ENCODE measurements around the gene TPPP2. TPM values are rescaled to one million over a fixed set of nuclear protein-coding genes. Genes with fewer than 3 reads are reported as not detected.

Gene TPPP2
- total RNA-seq, 1 donor from 2014 or later = 0.73 TPM

DNA sequence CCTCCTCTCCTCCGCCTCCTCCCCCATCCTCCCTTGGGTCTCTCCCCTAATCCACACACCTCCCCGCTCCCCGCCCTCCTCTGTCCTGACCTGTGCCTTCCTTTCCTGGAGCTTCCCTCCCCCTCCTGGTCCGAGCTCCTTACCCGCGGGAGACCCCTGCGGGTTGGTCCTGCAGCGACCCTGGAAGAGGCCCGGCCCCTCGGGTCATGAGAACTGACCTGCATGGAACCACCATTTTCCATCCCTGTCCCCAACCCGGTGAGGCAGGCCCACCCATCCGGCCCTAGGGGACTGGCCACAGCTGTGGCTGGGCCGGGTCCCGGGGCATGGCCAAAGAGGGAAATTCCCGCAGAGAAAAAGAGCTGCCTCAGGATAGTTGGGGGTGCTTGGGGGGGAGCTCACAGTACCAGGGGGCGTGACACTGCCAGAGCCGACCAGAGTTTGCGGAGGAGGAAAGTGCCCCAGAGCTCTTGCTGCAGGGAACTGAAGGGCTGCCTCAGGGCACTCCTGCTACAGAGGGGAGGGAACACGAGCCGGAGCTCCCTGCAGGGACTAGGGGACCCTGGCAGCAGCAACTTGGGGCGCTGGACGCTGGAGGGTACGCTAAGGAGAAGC, 40.7 kb downstream of the TPPP2 start:
- intact Hi-C loops (cut with DNase I) = loop anchor here (2.0 kb wide), 2 partner anchors 22 to 46 kb away; partner anchors contain the start of gene NDRG2

DNA sequence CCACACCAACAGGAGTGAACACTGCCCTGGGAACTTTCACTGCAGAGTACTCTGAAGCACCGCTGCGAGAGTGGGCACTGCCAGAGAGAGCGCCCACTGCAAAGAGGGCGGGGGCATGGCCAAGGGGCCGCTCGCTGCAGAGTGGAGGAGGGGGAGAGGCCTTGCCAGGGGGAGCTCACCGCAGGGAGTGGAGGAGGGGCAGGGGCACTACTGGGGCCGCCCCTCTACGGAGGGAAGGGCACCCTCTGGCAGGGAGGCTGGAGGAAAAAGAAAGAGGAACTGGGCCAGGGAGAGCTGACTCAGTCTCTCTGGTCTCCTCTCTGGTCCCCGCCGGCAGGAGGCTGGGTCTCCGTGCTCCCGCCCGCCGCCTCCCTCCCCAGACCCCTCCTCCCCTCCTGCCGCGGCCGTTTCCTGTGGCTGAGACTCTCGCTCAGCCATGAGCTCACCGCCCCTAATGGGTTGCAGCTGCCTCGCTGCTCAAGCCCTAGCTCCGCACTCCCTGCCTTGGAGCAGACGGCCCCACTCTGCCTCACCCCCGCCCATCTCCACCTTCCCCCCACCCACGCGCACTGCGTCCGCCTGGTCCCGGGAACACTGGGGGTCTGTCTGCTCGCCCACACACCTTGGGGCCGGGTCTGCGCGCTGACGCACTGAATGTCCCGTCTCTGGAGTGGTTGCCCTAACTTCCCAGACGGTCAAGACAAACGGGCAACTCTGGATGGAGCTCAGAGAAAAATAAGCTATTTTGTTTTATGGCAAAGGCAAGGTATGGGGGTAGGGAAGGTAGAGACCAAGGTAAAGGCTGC, 41.4 kb downstream of the TPPP2 start:
- DNase-seq (ENCODE audit: low spot score) = peak; percentile 94
- intact Hi-C loops (cut with DNase I) = loop anchor here (2.0 kb wide), 2 partner anchors 21 to 47 kb away; partner anchors contain the start of gene NDRG2

More for the DNA sequence above, 40.7 kb downstream of the TPPP2 start:
- no peak for DNase-seq (ENCODE audit: low spot score)

DNA sequence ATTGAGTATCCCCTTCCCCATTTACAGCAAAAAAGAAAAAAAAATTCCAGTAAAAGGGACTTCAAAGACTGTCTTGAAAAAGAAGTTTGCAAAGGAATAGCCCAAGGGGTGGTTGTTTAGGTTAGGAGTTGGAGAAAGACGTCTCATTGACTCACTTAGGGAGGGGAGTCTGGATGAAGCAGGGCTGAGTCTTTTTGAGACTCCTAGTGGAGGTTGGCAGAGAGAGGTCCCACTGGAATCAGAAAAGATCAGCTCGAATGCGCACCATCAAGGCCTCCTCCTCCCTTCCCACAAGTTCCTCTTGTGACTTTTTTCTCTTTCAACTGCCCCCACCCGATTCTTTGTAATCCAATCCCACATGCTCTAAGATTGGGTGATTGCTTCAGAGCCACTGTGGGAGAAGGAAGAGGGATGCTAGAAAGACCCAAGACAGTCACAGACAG, 42.0 kb downstream of the TPPP2 start:
- intact Hi-C loops (cut with DNase I) = no loop called here
- peak; percentile 73 for DNase-seq (ENCODE audit: low spot score)

DNA sequence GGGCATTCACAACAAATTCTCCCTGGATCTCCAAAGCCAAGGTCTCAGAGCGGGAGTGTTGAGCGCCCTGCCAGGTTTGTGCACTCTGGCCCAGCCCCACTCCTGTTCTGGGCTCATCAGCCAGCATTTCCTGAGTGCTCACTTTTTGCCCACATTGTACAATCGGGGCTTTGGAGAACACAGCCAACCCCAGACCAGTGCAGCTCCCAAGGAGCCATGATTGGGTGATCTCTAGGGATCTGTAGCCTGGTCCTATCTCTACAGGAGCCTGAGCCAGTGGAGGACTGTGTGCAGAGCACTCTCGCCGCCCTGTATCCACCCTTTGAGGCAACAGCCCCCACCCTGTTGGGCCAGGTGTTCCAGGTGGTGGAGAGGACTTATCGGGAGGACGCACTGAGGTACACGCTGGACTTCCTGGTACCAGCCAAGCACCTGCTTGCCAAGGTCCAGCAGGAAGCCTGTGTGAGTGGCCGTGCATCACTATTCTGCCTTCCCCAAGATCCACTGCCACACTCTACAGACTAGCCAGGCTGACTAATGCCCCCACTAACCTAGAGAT, 42.8 kb downstream of the TPPP2 start:
- peak; percentile 65 for DNase-seq (ENCODE audit: low spot score)
- intact Hi-C loops (cut with DNase I) = no loop called here

DNA sequence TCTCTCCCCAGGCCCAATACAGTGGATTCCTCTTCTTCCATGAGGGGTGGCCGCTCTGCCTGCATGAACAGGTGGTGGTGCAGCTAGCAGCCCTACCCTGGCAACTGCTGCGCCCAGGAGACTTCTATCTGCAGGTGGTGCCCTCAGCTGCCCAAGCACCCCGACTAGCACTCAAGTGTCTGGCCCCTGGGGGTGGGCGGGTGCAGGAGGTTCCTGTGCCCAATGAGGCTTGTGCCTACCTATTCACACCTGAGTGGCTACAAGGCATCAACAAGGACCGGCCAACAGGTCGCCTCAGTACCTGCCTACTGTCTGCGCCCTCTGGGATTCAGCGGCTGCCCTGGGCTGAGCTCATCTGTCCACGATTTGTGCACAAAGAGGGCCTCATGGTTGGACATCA, 43.9 kb downstream of the TPPP2 start:
- DNase-seq (ENCODE audit: low spot score) = peak; percentile 72
- intact Hi-C loops (cut with DNase I) = no loop called here

DNA sequence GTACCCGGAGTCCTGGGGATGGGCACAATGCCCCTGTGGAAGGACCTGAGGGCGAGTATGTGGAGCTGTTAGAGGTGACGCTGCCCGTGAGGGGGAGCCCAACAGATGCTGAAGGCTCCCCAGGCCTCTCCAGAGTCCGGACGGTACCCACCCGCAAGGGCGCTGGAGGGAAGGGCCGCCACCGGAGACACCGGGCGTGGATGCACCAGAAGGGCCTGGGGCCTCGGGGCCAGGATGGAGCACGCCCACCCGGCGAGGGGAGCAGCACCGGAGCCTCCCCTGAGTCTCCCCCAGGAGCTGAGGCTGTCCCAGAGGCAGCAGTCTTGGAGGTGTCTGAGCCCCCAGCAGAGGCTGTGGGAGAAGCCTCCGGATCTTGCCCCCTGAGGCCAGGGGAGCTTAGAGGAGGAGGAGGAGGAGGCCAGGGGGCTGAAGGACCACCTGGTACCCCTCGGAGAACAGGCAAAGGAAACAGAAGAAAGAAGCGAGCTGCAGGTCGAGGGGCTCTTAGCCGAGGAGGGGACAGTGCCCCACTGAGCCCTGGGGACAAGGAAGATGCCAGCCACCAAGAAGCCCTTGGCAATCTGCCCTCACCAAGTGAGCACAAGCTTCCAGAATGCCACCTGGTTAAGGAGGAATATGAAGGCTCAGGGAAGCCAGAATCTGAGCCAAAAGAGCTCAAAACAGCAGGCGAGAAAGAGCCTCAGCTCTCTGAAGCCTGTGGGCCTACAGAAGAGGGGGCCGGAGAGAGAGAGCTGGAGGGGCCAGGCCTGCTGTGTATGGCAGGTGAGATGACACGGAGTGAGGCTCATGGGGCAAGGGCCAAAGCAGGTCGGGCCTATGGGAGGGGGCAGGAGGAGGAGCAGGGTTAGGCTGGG, 44.6 kb downstream of the TPPP2 start:
- intact Hi-C loops (cut with DNase I) = no loop called here

DNA sequence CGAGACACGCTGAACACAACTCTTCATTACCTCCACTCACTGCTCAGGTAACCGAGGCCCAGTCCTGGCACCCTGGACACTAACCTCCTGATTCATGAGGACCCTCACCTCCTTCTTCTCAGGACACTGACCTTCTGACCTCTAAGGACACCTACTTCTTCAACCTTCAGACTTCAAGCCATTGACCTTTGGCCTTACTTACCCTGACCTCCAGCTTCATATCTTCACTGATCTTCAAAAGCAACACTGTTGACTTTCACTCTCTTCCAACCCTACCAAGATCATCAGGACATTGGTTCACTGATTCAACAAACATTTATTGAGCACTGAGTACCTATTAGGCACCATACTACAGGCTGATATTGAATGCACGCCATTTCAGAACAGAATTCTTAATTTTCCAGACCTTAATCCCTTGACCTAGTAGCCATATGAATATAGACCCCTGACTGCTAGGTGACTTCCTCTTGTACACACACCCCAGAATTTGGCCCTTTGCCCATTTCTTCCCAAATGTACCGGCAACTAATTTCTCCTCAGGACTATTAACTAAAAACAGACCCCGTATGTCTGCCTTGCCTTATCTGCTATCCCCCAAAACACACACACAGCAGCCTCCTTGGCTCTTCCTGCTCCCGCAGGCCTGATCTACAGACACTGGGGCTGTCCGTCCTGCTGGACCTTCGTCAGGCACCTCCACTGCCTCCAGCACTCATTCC, 45.9 kb downstream of the TPPP2 start:
- peak; percentile 10 for DNase-seq (ENCODE audit: low spot score)
- intact Hi-C loops (cut with DNase I) = no loop called here

More for the DNA sequence above, 44.6 kb downstream of the TPPP2 start:
- peak; percentile 73 for DNase-seq (ENCODE audit: low spot score)

DNA sequence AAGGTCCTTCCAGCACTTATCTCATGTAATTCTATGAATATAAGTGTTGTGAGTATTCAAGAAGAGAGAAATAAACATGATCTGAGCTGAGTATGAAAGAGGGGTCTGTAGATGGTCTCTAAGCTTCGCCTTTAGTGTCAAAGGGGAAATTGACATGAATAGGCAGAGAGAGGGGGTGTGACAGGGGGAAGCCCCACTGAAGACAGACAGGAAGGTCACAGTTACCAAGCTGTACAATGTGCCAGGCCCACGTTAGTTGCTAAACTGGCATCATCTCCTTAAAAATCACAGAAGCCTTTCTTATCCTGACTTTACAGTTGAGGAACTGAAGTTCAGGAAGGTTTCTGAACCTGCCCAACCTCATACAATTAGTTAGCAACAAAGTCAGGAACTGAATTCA, 47.7 kb downstream of the TPPP2 start:
- intact Hi-C loops (cut with DNase I) = no loop called here
- DNase-seq (ENCODE audit: low spot score) = peak; percentile 15

DNA sequence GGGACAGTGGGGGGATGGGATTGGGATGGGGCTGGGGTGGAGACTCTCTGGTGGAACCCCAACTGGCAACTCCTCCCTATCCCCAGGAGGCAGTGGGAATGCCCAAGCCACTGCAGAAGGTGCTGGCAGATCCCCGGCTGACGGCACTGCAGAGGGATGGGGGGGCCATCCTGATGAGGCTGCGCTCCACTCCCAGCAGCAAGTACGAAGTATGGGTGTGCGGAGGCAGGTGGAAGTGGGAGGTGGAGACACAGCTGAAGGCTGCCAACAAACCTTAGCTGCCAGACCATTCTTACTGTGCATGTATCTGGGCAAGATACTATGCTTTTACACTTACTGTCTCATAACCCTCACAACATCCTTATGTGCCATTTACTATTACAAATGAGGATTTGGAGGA, 48.3 kb downstream of the TPPP2 start:
- intact Hi-C loops (cut with DNase I) = no loop called here
- DNase-seq (ENCODE audit: low spot score) = no peak

DNA sequence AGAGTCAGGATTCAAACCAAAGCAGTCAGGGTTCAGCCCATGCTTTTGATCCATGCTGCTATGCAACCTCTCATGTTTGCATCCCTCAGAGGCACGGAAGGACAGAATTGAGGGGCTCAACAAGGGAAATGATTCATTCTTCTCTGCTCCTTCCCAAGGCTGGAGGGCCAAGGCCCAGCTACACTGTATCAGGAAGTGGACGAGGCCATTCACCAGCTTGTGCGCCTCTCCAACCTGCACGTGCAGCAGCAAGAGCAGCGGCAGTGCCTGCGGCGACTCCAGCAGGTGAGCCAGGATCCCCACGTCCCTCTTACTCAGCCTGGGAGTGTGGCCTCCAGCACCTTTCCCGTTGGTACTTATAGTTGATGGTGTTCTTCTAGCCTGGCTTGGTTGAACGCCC, 48.7 kb downstream of the TPPP2 start:
- DNase-seq (ENCODE audit: low spot score) = no peak
- intact Hi-C loops (cut with DNase I) = no loop called here

DNA sequence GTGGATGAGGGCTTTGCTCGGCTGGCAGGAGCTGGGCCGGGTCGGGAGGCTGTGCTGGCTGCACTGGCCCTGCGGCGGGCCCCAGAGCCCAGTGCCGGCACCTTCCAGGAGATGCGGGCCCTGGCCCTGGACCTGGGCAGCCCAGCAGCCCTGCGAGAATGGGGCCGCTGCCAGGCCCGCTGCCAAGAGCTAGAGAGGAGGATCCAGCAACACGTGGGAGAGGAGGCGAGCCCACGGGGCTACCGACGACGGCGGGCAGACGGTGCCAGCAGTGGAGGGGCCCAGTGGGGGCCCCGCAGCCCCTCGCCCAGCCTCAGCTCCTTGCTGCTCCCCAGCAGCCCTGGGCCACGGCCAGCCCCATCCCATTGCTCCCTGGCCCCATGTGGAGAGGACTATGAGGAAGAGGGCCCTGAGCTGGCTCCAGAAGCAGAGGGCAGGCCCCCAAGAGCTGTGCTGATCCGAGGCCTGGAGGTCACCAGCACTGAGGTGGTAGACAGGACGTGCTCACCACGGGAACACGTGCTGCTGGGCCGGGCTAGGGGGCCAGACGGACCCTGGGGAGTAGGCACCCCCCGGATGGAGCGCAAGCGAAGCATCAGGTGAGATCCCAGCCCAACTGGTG, 51.6 kb downstream of the TPPP2 start:
- intact Hi-C loops (cut with DNase I) = no loop called here
- no peak for DNase-seq (ENCODE audit: low spot score)

Small RNA genes lying within 50 kb of the gene (microRNA-seq; reads per million reads assigned to microRNA genes)
- not detected for gene MIR6717

Other genes starting within 250 kb of the TPPP2 start
- 3.1 TPM for gene RNASE6, start 248.9 kb upstream of the TPPP2 start, total RNA-seq
- gene RNASE1, start 227.4 kb upstream of the TPPP2 start, total RNA-seq = 171 TPM
- not detected for gene RNASE3, start 138.8 kb upstream of the TPPP2 start, total RNA-seq
- gene RNASE2, start 74.7 kb upstream of the TPPP2 start, total RNA-seq = 0.89 TPM
- 34.6 TPM for gene METTL17, start 40.2 kb upstream of the TPPP2 start, total RNA-seq
- gene SLC39A2, start 30.9 kb upstream of the TPPP2 start, total RNA-seq = not detected
- gene NDRG2, start 5.2 kb upstream of the TPPP2 start, total RNA-seq = 304 TPM
- not detected for gene RNASE13, start 4.6 kb downstream of the TPPP2 start, total RNA-seq
- not detected for gene RNASE7, start 12.1 kb downstream of the TPPP2 start, total RNA-seq
- gene RNASE8, start 27.6 kb downstream of the TPPP2 start, total RNA-seq = not detected
- gene ARHGEF40, start 40.1 kb downstream of the TPPP2 start, total RNA-seq = 26.3 TPM
- 51.1 TPM for gene ZNF219, start 68.4 kb downstream of the TPPP2 start, total RNA-seq
- gene TMEM253, start 70.8 kb downstream of the TPPP2 start, total RNA-seq = 0.48 TPM
- not detected for gene OR5AU1, start 125.8 kb downstream of the TPPP2 start, total RNA-seq
- gene HNRNPC, start 239.2 kb downstream of the TPPP2 start, total RNA-seq = 260 TPM
- gene RPGRIP1, start 249.9 kb downstream of the TPPP2 start, total RNA-seq = not detected

Data from cardiac septum (tissue), 1 donor.